Measurements from ENCODE around the gene TBC1D22A. TPM values are rescaled to one million over a fixed set of nuclear protein-coding genes. Genes with fewer than 3 reads are reported as not detected.

Gene TBC1D22A
- total RNA-seq, 1 experiment from 2014 or later: 27.6 TPM

GRCh38 chr22:47053726-47054141 is 291.3 kb downstream of the TBC1D22A start:
- Mint-ChIP-seq H3K9me3 (ENCODE audit: low read depth, unreplicated experiment) (no peaks in the 10 kb centered on the region), H3K36me3 (ENCODE audit: insufficient read depth, unreplicated experiment) (peaks cover 5% of the 10 kb centered on the region), H3K27ac (ENCODE audit: unreplicated experiment) (no peak overlapping the region), H3K4me3 (ENCODE audit: low read depth, unreplicated experiment) (no peak overlapping the region), H3K27me3 (ENCODE audit: unreplicated experiment) (no peaks in the 10 kb centered on the region), H3K4me1 (ENCODE audit: low read depth, unreplicated experiment) (no peaks in the 10 kb centered on the region)
- no TSS peak for BruUV-seq (replicated peaks)
- TF ChIP-seq CTCF (IDR thresholded peaks at IDR 0.05; ENCODE audit: unreplicated experiment): no peak
- CTCF ChIA-PET: no interaction called here
- intact Hi-C loops (cut with micrococcal nuclease; ENCODE audit: unreplicated experiment): no loop called here
- DNase-seq: no peak

- Mint-ChIP-seq H3K27ac (ENCODE audit: unreplicated experiment) (no peak overlapping the region), H3K27me3 (ENCODE audit: unreplicated experiment) (no peaks in the 10 kb centered on the region)
- CTCF ChIA-PET: no interaction called here
Measured at GRCh38 chr22:47054231-47055072, 292.0 kb downstream of the TBC1D22A start.

GRCh38 chr22:47055073-47055355 is 292.6 kb downstream of the TBC1D22A start:
- H3K27ac Mint-ChIP-seq (ENCODE audit: unreplicated experiment): no peak overlapping the region
- CTCF ChIA-PET: no interaction called here
- no peaks in the 10 kb centered on the region for H3K9me3 Mint-ChIP-seq (ENCODE audit: low read depth, unreplicated experiment)

More at GRCh38 chr22:47054231-47055072, 292.0 kb downstream of the TBC1D22A start:
- intact Hi-C loops (cut with micrococcal nuclease; ENCODE audit: unreplicated experiment): no loop called here
- Mint-ChIP-seq H3K36me3 (ENCODE audit: insufficient read depth, unreplicated experiment) (peaks cover 5% of the 10 kb centered on the region), H3K4me1 (ENCODE audit: low read depth, unreplicated experiment) (no peaks in the 10 kb centered on the region), H3K9me3 (ENCODE audit: low read depth, unreplicated experiment) (no peaks in the 10 kb centered on the region), H3K4me3 (ENCODE audit: low read depth, unreplicated experiment) (no peak overlapping the region)
- no peak for DNase-seq
- TF ChIP-seq CTCF (IDR thresholded peaks at IDR 0.05; ENCODE audit: unreplicated experiment): no peak
- no TSS peak for BruUV-seq (replicated peaks)

GRCh38 chr22:47055461-47055860 is 293.0 kb downstream of the TBC1D22A start:
- H3K27me3 Mint-ChIP-seq (ENCODE audit: unreplicated experiment): no peaks in the 10 kb centered on the region
- no peaks in the 10 kb centered on the region for H3K4me1 Mint-ChIP-seq (ENCODE audit: low read depth, unreplicated experiment)
- H3K9me3 Mint-ChIP-seq (ENCODE audit: low read depth, unreplicated experiment): no peaks in the 10 kb centered on the region
- no peak for DNase-seq
- no peak overlapping the region for H3K4me3 Mint-ChIP-seq (ENCODE audit: low read depth, unreplicated experiment)
- no TSS peak for BruUV-seq (replicated peaks)
- TF ChIP-seq CTCF (IDR thresholded peaks at IDR 0.05; ENCODE audit: unreplicated experiment): no peak
- no peak overlapping the region for H3K27ac Mint-ChIP-seq (ENCODE audit: unreplicated experiment)
- intact Hi-C loops (cut with micrococcal nuclease; ENCODE audit: unreplicated experiment): no loop called here
- peaks cover 5% of the 10 kb centered on the region for H3K36me3 Mint-ChIP-seq (ENCODE audit: insufficient read depth, unreplicated experiment)
- CTCF ChIA-PET: no interaction called here

More at GRCh38 chr22:47055073-47055355, 292.6 kb downstream of the TBC1D22A start:
- no TSS peak for BruUV-seq (replicated peaks)
- peaks cover 5% of the 10 kb centered on the region for H3K36me3 Mint-ChIP-seq (ENCODE audit: insufficient read depth, unreplicated experiment)
- TF ChIP-seq CTCF (IDR thresholded peaks at IDR 0.05; ENCODE audit: unreplicated experiment): no peak
- H3K27me3 Mint-ChIP-seq (ENCODE audit: unreplicated experiment): no peaks in the 10 kb centered on the region
- intact Hi-C loops (cut with micrococcal nuclease; ENCODE audit: unreplicated experiment): no loop called here
- H3K4me1 Mint-ChIP-seq (ENCODE audit: low read depth, unreplicated experiment): no peaks in the 10 kb centered on the region
- DNase-seq: no peak
- H3K4me3 Mint-ChIP-seq (ENCODE audit: low read depth, unreplicated experiment): no peak overlapping the region
